ENCODE measurements around the gene UMAD1. TPM values are rescaled to one million over a fixed set of nuclear protein-coding genes. Genes with fewer than 3 reads are reported as not detected.
"Not testable (repeated sequence)": the region's sequence is repeated elsewhere in the genome, so short reads cannot be mapped to it uniquely, and the experiment has no call there.

The UMAD1 gene
- total and polyA plus RNA-seq, 10 donors: 7.6 to 21.2 (median 14.2) TPM

- no peak for TF ChIP-seq POLR2A (IDR thresholded peaks at IDR 0.05)
- TF ChIP-seq CTCF (IDR thresholded peaks at IDR 0.05 in 8 of 11, conservative IDR thresholded peaks at IDR 0.05 in 3 of 11): no peak
- TF ChIP-seq POLR2AphosphoS5 (IDR thresholded peaks at IDR 0.05): no peak
- intact Hi-C loops (cut with DNase I; ENCODE audit: low total_unique reads): no loop called here
- Histone ChIP-seq H3K27me3 (replicated peaks in 1 of 7) (no peaks in the 10 kb centered on the region), H3K36me3 (peaks cover 0 to 9% (median 0%) of the 10 kb centered on the region in 6 donors), H3K9me3 (peaks cover 0 to 34% (median 20%) of the 10 kb centered on the region in 8 donors), H3K27ac (no peak overlapping the region), H3K4me1 (peaks cover 0 to 22% (median 0%) of the 10 kb centered on the region in 6 donors), H3K4me3 (no peak overlapping the region)
- DNase-seq: no peak
- 56 to 72% (median 56%) methylated on average over 4 of the region's 4 CpGs for WGBS, 5 donors
These were observed 14.6 kb downstream of the UMAD1 start for GRCh38 chr7:7654964-7655715.

- H3K4me3 ChIP-seq; intact Hi-C loops (cut with DNase I; ENCODE audit: low total_unique reads); H3K27ac ChIP-seq; DNase-seq; H3K27me3 ChIP-seq (replicated peaks in 1 of 7); H3K36me3 ChIP-seq: not testable (repeated sequence)
- Histone ChIP-seq H3K9me3 (peaks cover 0 to 36% (median 21%) of the 10 kb centered on the region in 8 donors), H3K4me1 (peaks cover 0 to 22% (median 0%) of the 10 kb centered on the region in 6 donors)
- 95 to 98% (median 96%) methylated on average over 3 of the region's 3 CpGs for WGBS, 5 donors
These were observed 15.9 kb downstream of the UMAD1 start for GRCh38 chr7:7656459-7656858.

DNA sequence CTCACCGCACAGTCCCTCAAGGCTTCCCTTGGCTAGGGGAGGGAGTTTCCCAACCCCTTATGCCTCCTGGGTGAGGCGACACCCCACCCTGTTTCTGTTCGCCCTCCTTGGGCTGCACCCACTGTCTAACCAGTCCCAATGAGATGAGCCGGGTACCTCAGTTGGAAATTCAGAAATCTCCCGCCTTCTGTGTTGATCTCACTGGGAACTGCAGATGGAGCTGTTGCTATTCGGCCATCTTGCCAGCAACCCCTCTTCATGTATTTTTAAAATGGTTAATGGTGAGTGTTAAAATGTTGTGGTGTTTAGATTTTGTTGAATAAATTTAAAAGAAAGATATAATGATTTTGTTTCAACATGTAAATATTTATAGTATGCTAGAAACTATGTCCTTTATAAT lies 22.0 kb downstream of the UMAD1 start:
- H3K9me3 ChIP-seq: peaks cover 0 to 25% (median 17%) of the 10 kb centered on the region in 8 donors
- no peak overlapping the region for H3K27ac ChIP-seq
- intact Hi-C loops (cut with DNase I; ENCODE audit: low total_unique reads): no loop called here
- no peaks in the 10 kb centered on the region for H3K27me3 ChIP-seq (replicated peaks in 1 of 7)
- H3K4me1 ChIP-seq: peaks cover 0 to 45% (median 20%) of the 10 kb centered on the region in 6 donors
- WGBS, 5 donors: 89 to 94% (median 91%) methylated on average over 6 of the region's 6 CpGs
- H3K36me3 ChIP-seq: no peaks in the 10 kb centered on the region
- no peak for DNase-seq
- TF ChIP-seq POLR2A (IDR thresholded peaks at IDR 0.05) (no peak), CTCF (IDR thresholded peaks at IDR 0.05 in 8 of 11, conservative IDR thresholded peaks at IDR 0.05 in 3 of 11) (peak in 5 of 11 experiments; percentile 11 to 25 (median 15))
- H3K4me3 ChIP-seq: no peak overlapping the region

DNA sequence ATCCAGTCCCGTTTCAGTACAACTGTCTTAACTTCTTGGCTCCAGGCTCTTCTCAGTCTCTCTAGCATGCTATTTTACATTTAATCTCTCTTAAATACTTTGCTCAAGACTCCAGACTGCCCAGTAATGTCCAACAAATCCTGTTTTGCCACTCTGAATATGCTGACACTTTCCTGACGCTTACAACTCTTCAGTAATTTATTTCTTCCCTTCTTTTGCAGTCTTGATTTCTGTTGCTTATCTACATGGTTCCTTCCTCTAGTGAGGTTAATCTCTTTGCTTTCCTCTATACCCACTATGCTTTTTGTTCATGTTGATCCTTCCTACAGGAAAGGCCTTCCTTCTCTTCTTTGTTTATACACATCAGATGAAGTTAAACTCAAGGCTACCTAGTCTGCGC lies 23.7 kb downstream of the UMAD1 start:
- no peak for TF ChIP-seq POLR2AphosphoS5 (IDR thresholded peaks at IDR 0.05)
- TF ChIP-seq POLR2A (IDR thresholded peaks at IDR 0.05): no peak
- TF ChIP-seq CTCF (IDR thresholded peaks at IDR 0.05 in 8 of 11, conservative IDR thresholded peaks at IDR 0.05 in 3 of 11): no peak
- peaks cover 0 to 10% (median 6%) of the 10 kb centered on the region in 8 donors for H3K9me3 ChIP-seq
- intact Hi-C loops (cut with DNase I; ENCODE audit: low total_unique reads): no loop called here

More for the DNA sequence above, 23.7 kb downstream of the UMAD1 start:
- DNase-seq: no peak
- Histone ChIP-seq H3K27ac (peak overlapping the region in 7 of 8 donors; percentile 17 to 58 (median 40)), H3K4me1 (peaks cover 4 to 59% (median 29%) of the 10 kb centered on the region in 6 donors), H3K36me3 (no peaks in the 10 kb centered on the region), H3K4me3 (no peak overlapping the region), H3K27me3 (replicated peaks in 1 of 7) (no peaks in the 10 kb centered on the region)
- WGBS, 5 donors: 56 to 75% (median 60%) methylated on average over 3 of the region's 3 CpGs
